HG02759 (cell line): ENCODE measurements around the gene NLN.
"Not testable (repeated sequence)": the region's sequence is repeated elsewhere in the genome, so short reads cannot be mapped to it uniquely, and the experiment has no call there.

Source experiments
- ATAC-seq: cut with Tn5 transposase; IDR thresholded peaks from one replicate; pipeline ENCODE4 v1.9.1; 2021; ENCODE audit warnings: mild to moderate bottlenecking, moderate library complexity; ENCODE audit not compliant: unreplicated experiment

Gene NLN

GRCh38 chr5:65866837-65867521 lies 145.0 kb downstream of the NLN start:
- no peak for ATAC-seq

- ATAC-seq = no peak
Observed at GRCh38 chr5:65867542-65868195, 145.7 kb downstream of the NLN start.

GRCh38 chr5:65868509-65868908 lies 146.5 kb downstream of the NLN start:
- no peak for ATAC-seq

- no peak for ATAC-seq
Observed at GRCh38 chr5:65871182-65871581, 149.2 kb downstream of the NLN start.

- not testable (repeated sequence) for ATAC-seq
Observed at GRCh38 chr5:65871776-65872175, 149.8 kb downstream of the NLN start.

- ATAC-seq = no peak
Observed at GRCh38 chr5:65873181-65873750, 151.3 kb downstream of the NLN start.

GRCh38 chr5:65874241-65874640 lies 152.2 kb downstream of the NLN start:
- ATAC-seq = no peak

- ATAC-seq = no peak
Observed at GRCh38 chr5:65876496-65876895, 154.5 kb downstream of the NLN start.

GRCh38 chr5:65876970-65877369 lies 155.0 kb downstream of the NLN start:
- no peak for ATAC-seq
